K562 (cell line): ENCODE measurements around the gene CHAD. TPM values are rescaled to one million over a fixed set of nuclear protein-coding genes. Genes with fewer than 3 reads are reported as not detected.

Experiments
- CXXC5 ChIP-seq: fragments of 250-450 bp; sonication (Bioruptor Pico); IDR thresholded peaks from 2 replicates; pipeline ENCODE4 v1.8.0; 2022; ENCODE audit warnings: inconsistent platforms, mild to moderate bottlenecking, moderate library complexity
- JUND ChIP-seq, 2 experiments: IDR thresholded peaks; 2 replicates in 1 of 2; 3 replicates in 1 of 2; pipeline ENCODE4 v1.6.1; 2011; ENCODE audit warnings: borderline replicate concordance in 2 of 2, low read depth in 2 of 2, low read length in 2 of 2, improper control_type of control experiment in 1 of 2, missing biosample characterization in 1 of 2, missing genetic modification characterization in 1 of 2, missing genetic modification reagents in 1 of 2
- NCOA2 ChIP-seq, 2 experiments: fragments of 450-650 bp; IDR thresholded peaks; 2 replicates each; pipeline ENCODE4 v1.6.1; 2018; ENCODE audit warnings: mild to moderate bottlenecking in 2 of 2, moderate library complexity in 1 of 2; ENCODE audit not compliant: partially characterized antibody in 2 of 2
- NRF1 ChIP-seq, 2 experiments: fragments of 450-650 bp; IDR thresholded peaks in 1 of 2; conservative IDR thresholded peaks in 1 of 2; 2 replicates each; pipeline ENCODE4 v1.6.1; 2014; ENCODE audit warnings: mild to moderate bottlenecking in 2 of 2
- PML ChIP-seq: IDR thresholded peaks from 2 replicates; pipeline ENCODE4 v1.6.1; 2012; ENCODE audit warnings: low read length, inconsistent platforms
- POLR2AphosphoS5 ChIP-seq: IDR thresholded peaks from 2 replicates; pipeline ENCODE4 v1.6.1; 2011; ENCODE audit warnings: mild to moderate bottlenecking, low read depth, low read length, moderate library complexity; ENCODE audit not compliant: control insufficient read depth, insufficient read depth
- RBM17 ChIP-seq: fragments of 200-400 bp; formaldehyde crosslinking; IDR thresholded peaks from 2 replicates; pipeline ENCODE4 v1.6.1; 2017; ENCODE audit warnings: low read depth, mild to moderate bottlenecking, low read length, borderline replicate concordance
- SMAD4 ChIP-seq: fragments of 250-450 bp; sonication (Bioruptor Pico); conservative IDR thresholded peaks from 2 replicates; pipeline ENCODE4 v1.8.0; 2021; ENCODE audit warnings: inconsistent platforms, mild to moderate bottlenecking, moderate library complexity
- YY1 ChIP-seq, 3 experiments: IDR thresholded peaks; 2 replicates each; pipeline ENCODE4 v1.6.1; 2011; ENCODE audit warnings: low read length in 2 of 3, mild to moderate bottlenecking in 2 of 3, moderate library complexity in 2 of 3, borderline replicate concordance in 1 of 3, control low read depth in 1 of 3, low read depth in 1 of 3; ENCODE audit not compliant: insufficient read depth in 3 of 3, insufficient replicate concordance in 2 of 3, control insufficient read depth in 1 of 3, insufficient read length in 1 of 3; ENCODE audit errors: extremely low read depth in 1 of 3
- ZKSCAN1 ChIP-seq: fragments of 150-350 bp; IDR thresholded peaks from 2 replicates; pipeline ENCODE4 v1.6.1; 2016; ENCODE audit warnings: low read depth, low read length
- polyA plus RNA-seq, 8 experiments: library from polyadenylated mRNA; depleted of rRNA in 4 of 8; stranded (reverse) in 5 of 8; unstranded in 3 of 8; fragments of >200 nt; fragmentation: Nextera tagmentation in 2 of 8; fragmentation: Illumina TruSeq in 1 of 8; extraction: Ambion mirVana in 2 of 8; extraction: Trizol in 1 of 8; gene quantifications; 2 replicates each; pipeline versions ENCODE4 v1.2.1 to v1.2.3, GENCODE V29; 2011 to 2014; ENCODE audit warnings: inconsistent platforms in 1 of 8, missing spikeins in 1 of 8
- total RNA-seq, 7 experiments: library from RNA; depleted of rRNA in 6 of 7; stranded (reverse); fragments of >200 nt in 6 of 7; fragmentation: Illumina TruSeq in 2 of 7; extraction: Trizol in 2 of 7; gene quantifications; 2 replicates each; pipeline versions ENCODE4 v1.2.1 to v1.2.3, GENCODE V29; 2011 to 2021; ENCODE audit warnings: low replicate concordance in 1 of 7
- TF ChIP-seq, protein P1 (sequence below), 2 experiments: IDR thresholded peaks; 2 replicates each; pipeline ENCODE4 v1.6.1; 2012; ENCODE audit warnings: improper control_type of control experiment in 2 of 2, low read depth in 2 of 2, low read length in 2 of 2, borderline replicate concordance in 1 of 2
- TF ChIP-seq, protein P2 (sequence below): IDR thresholded peaks from 2 replicates; pipeline ENCODE4 v1.6.1; 2011; ENCODE audit warnings: borderline replicate concordance, low read depth, mild to moderate bottlenecking, moderate library complexity, low read length; ENCODE audit not compliant: insufficient read depth, poor library complexity, severe bottlenecking
- TF ChIP-seq, protein P3 (sequence below): fragments of 450-650 bp; IDR thresholded peaks from 2 replicates; pipeline ENCODE4 v1.6.1; 2017; ENCODE audit warnings: antibody characterized with exemption
- TF ChIP-seq, protein P4 (sequence below): sonication (generic); formaldehyde crosslinking; IDR thresholded peaks from 2 replicates; pipeline ENCODE4 v1.9.0; 2022; ENCODE audit warnings: mild to moderate bottlenecking, missing genetic modification reagents
- TF ChIP-seq, protein P5 (sequence below): fragments of 450-650 bp; formaldehyde crosslinking; IDR thresholded peaks from 2 replicates; pipeline ENCODE4 v1.4.0; 2020; ENCODE audit warnings: mild to moderate bottlenecking, mixed read lengths

Gene CHAD
- total and polyA plus RNA-seq, 9 of the 15 experiments (the other 6 are each of a cell fraction or from before 2014, with no cell fraction given), result not detected

DNA sequence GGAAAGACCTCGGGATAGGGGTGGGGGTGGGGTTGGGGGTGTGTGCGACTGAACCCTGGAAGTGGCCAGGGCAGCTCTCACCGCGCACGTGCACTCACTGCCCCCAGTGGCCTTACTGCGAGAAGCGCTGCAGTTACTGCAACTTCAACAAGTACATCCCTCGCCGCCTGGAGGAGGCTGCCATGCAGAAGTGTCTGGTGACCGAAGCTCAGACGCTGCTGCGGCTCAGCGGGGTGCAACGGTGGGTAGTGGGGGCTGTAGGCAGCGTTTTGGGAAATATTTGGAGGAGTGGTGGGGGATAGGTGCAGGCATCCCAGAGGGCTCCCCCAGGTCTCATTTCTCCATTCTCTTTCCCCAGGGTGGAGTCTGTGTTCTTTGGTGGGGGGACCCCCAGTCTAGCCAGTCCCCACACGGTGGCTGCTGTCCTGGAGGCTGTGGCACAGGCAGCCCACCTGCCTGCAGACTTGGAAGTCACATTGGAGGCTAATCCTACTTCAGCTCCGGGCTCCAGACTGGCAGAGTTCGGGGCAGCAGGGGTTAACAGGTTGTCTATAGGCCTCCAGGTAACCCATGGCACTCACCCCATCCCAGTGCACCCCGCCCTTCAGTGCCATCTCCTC, 11.0 kb upstream of the CHAD start (continued):
- TF ChIP-seq, protein P1, sequence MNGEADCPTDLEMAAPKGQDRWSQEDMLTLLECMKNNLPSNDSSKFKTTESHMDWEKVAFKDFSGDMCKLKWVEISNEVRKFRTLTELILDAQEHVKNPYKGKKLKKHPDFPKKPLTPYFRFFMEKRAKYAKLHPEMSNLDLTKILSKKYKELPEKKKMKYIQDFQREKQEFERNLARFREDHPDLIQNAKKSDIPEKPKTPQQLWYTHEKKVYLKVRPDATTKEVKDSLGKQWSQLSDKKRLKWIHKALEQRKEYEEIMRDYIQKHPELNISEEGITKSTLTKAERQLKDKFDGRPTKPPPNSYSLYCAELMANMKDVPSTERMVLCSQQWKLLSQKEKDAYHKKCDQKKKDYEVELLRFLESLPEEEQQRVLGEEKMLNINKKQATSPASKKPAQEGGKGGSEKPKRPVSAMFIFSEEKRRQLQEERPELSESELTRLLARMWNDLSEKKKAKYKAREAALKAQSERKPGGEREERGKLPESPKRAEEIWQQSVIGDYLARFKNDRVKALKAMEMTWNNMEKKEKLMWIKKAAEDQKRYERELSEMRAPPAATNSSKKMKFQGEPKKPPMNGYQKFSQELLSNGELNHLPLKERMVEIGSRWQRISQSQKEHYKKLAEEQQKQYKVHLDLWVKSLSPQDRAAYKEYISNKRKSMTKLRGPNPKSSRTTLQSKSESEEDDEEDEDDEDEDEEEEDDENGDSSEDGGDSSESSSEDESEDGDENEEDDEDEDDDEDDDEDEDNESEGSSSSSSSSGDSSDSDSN (IDR thresholded peaks at IDR 0.05; ENCODE audit: borderline replicate concordance in 1 of 2, low read depth in 2 of 2, low read length in 2 of 2), result 0 out of 4 replicates have a peak, but pooled peaks of 1 of the 2 experiments have one; percentile 46
- TF ChIP-seq, protein P2, sequence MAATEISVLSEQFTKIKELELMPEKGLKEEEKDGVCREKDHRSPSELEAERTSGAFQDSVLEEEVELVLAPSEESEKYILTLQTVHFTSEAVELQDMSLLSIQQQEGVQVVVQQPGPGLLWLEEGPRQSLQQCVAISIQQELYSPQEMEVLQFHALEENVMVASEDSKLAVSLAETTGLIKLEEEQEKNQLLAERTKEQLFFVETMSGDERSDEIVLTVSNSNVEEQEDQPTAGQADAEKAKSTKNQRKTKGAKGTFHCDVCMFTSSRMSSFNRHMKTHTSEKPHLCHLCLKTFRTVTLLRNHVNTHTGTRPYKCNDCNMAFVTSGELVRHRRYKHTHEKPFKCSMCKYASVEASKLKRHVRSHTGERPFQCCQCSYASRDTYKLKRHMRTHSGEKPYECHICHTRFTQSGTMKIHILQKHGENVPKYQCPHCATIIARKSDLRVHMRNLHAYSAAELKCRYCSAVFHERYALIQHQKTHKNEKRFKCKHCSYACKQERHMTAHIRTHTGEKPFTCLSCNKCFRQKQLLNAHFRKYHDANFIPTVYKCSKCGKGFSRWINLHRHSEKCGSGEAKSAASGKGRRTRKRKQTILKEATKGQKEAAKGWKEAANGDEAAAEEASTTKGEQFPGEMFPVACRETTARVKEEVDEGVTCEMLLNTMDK, result peak; percentile 83
- peak in 2 of 3 experiments; percentile 21 to 50 for TF ChIP-seq YY1 (IDR thresholded peaks at IDR 0.05; ENCODE audit: borderline replicate concordance in 1 of 3, control insufficient read depth in 1 of 3, extremely low read depth in 1 of 3, insufficient read depth in 3 of 3, insufficient read length in 1 of 3, insufficient replicate concordance in 2 of 3, low read depth in 1 of 3, low read length in 2 of 3)
- peak; percentile 7 for TF ChIP-seq CXXC5 (CRISPR knock-in tag)
- peak; percentile 48 for TF ChIP-seq JUND (IDR thresholded peaks at IDR 0.05; ENCODE audit: borderline replicate concordance, low read depth, low read length)
- TF ChIP-seq JUND (tag; IDR thresholded peaks at IDR 0.05; ENCODE audit: borderline replicate concordance, low read depth, low read length), result no peak; the same call in 2 of the 3 replicates
- TF ChIP-seq ZKSCAN1, result peak; percentile 46; the same call in 1 of the 2 replicates
- peak; percentile 31; the same call in 1 of the 2 replicates for TF ChIP-seq SMAD4 (CRISPR knock-in tag)
- TF ChIP-seq NCOA2 (IDR thresholded peaks at IDR 0.05; ENCODE audit: partially characterized antibody in 2 of 2), result no peak
- no peak for TF ChIP-seq NRF1 (conservative IDR thresholded peaks at IDR 0.05 in 1 of 2, IDR thresholded peaks at IDR 0.05 in 1 of 2)
- TF ChIP-seq, protein P3, sequence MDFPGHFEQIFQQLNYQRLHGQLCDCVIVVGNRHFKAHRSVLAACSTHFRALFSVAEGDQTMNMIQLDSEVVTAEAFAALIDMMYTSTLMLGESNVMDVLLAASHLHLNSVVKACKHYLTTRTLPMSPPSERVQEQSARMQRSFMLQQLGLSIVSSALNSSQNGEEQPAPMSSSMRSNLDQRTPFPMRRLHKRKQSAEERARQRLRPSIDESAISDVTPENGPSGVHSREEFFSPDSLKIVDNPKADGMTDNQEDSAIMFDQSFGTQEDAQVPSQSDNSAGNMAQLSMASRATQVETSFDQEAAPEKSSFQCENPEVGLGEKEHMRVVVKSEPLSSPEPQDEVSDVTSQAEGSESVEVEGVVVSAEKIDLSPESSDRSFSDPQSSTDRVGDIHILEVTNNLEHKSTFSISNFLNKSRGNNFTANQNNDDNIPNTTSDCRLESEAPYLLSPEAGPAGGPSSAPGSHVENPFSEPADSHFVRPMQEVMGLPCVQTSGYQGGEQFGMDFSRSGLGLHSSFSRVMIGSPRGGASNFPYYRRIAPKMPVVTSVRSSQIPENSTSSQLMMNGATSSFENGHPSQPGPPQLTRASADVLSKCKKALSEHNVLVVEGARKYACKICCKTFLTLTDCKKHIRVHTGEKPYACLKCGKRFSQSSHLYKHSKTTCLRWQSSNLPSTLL, result no peak
- TF ChIP-seq, protein P4, sequence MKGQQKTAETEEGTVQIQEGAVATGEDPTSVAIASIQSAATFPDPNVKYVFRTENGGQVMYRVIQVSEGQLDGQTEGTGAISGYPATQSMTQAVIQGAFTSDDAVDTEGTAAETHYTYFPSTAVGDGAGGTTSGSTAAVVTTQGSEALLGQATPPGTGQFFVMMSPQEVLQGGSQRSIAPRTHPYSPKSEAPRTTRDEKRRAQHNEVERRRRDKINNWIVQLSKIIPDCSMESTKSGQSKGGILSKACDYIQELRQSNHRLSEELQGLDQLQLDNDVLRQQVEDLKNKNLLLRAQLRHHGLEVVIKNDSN (CRISPR knock-in tag), result peak; percentile 52
- no peak for TF ChIP-seq RBM17
- TF ChIP-seq, protein P5, sequence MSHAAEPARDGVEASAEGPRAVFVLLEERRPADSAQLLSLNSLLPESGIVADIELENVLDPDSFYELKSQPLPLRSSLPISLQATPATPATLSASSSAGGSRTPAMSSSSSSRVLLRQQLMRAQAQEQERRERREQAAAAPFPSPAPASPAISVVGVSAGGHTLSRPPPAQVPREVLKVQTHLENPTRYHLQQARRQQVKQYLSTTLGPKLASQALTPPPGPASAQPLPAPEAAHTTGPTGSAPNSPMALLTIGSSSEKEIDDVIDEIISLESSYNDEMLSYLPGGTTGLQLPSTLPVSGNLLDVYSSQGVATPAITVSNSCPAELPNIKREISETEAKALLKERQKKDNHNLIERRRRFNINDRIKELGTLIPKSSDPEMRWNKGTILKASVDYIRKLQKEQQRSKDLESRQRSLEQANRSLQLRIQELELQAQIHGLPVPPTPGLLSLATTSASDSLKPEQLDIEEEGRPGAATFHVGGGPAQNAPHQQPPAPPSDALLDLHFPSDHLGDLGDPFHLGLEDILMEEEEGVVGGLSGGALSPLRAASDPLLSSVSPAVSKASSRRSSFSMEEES, result no peak
- no peak for TF ChIP-seq PML
- TF ChIP-seq POLR2AphosphoS5, result 0 out of 2 replicates have a peak, but pooled peaks have one; percentile 19
